ENCODE measurements around the gene EDARADD. TPM values are rescaled to one million over a fixed set of nuclear protein-coding genes. Genes with fewer than 3 reads are reported as not detected.
"Not testable (repeated sequence)": the region's sequence is repeated elsewhere in the genome, so short reads cannot be mapped to it uniquely, and the experiment has no call there.

The EDARADD gene
- total RNA-seq, 1 experiment from 2014 or later, result 0.91 TPM

DNA sequence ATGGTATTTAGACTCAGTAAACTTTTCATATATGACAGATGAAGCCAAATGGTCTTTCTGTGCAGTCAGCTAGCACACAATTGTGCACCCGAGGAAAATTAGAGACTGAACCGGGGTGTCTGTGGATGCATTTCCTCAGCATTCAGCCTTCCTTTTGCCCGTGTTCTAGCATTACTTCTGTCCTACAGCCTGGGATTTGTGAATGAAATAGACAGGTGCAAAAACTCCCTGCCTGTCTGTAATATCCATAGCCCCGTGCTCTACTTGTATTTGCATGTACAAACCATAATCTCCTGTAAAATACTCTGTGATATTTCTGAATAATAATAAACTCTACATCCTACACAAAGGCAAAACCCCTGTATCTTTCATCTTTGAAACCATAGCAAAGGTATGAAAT lies 64.9 kb downstream of the EDARADD start:
- TF ChIP-seq, protein P1, sequence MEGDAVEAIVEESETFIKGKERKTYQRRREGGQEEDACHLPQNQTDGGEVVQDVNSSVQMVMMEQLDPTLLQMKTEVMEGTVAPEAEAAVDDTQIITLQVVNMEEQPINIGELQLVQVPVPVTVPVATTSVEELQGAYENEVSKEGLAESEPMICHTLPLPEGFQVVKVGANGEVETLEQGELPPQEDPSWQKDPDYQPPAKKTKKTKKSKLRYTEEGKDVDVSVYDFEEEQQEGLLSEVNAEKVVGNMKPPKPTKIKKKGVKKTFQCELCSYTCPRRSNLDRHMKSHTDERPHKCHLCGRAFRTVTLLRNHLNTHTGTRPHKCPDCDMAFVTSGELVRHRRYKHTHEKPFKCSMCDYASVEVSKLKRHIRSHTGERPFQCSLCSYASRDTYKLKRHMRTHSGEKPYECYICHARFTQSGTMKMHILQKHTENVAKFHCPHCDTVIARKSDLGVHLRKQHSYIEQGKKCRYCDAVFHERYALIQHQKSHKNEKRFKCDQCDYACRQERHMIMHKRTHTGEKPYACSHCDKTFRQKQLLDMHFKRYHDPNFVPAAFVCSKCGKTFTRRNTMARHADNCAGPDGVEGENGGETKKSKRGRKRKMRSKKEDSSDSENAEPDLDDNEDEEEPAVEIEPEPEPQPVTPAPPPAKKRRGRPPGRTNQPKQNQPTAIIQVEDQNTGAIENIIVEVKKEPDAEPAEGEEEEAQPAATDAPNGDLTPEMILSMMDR (conservative IDR thresholded peaks at IDR 0.05; ENCODE audit: low read depth, low read length), result no peak
- TF ChIP-seq EZH2 (IDR thresholded peaks at IDR 0.05; ENCODE audit: low read length, unreplicated experiment) (no peak), EZH2phosphoT487 (IDR thresholded peaks at IDR 0.05; ENCODE audit: borderline replicate concordance, low read length) (no peak)
- no peak for DNase-seq
- H3K9me2 ChIP-seq (replicated peaks; ENCODE audit: low read length), result no peaks in the 10 kb centered on the region
- ATAC-seq, result no peak
- no peak overlapping the region for H3K27ac ChIP-seq (ENCODE audit: low read length)
- H3K36me3 ChIP-seq (ENCODE audit: low read depth, low read length), result no peaks in the 10 kb centered on the region
- H3F3A ChIP-seq (ENCODE audit: low read length, unreplicated experiment), result no peaks in the 10 kb centered on the region
- H3K9ac ChIP-seq (ENCODE audit: low read length), result no peak overlapping the region
- no peak overlapping the region for H3K4me2 ChIP-seq (ENCODE audit: low read length)
- H4K20me1 ChIP-seq (ENCODE audit: low read length), result no peaks in the 10 kb centered on the region
- BruUV-seq (replicated peaks), result no TSS peak
- intact Hi-C loops (cut with micrococcal nuclease), result no loop called here
- ChIA-PET POLR2A (ENCODE audit: unreplicated experiment) (no interaction called here), CTCF (no interaction called here)
- no peaks in the 10 kb centered on the region for H3K4me1 ChIP-seq (ENCODE audit: insufficient read depth, low read length)
- no peak overlapping the region for H3K4me3 ChIP-seq (ENCODE audit: low read length)
- no peak overlapping the region for H2AFZ ChIP-seq (ENCODE audit: low read length)
- H3K79me2 ChIP-seq (ENCODE audit: low read length), result no peaks in the 10 kb centered on the region
- H3K27me3 ChIP-seq (ENCODE audit: low read length), result peaks cover 7% of the 10 kb centered on the region
- no peaks in the 10 kb centered on the region for H3K9me3 ChIP-seq (ENCODE audit: low read length)

- DNase-seq (no peak), ATAC-seq (no peak)
- H2AFZ ChIP-seq (ENCODE audit: low read length), result no peak overlapping the region
- H3K9me2 ChIP-seq (replicated peaks; ENCODE audit: low read length), result no peaks in the 10 kb centered on the region
- H3K27ac ChIP-seq (ENCODE audit: low read length), result no peak overlapping the region
- H3K9ac ChIP-seq (ENCODE audit: low read length), result no peak overlapping the region
- peaks cover 7% of the 10 kb centered on the region for H3K27me3 ChIP-seq (ENCODE audit: low read length)
- no peaks in the 10 kb centered on the region for H3K79me2 ChIP-seq (ENCODE audit: low read length)
- no peaks in the 10 kb centered on the region for H3K36me3 ChIP-seq (ENCODE audit: low read depth, low read length)
- peaks cover 2% of the 10 kb centered on the region; the same call in 1 of the 2 replicates for H3K4me1 ChIP-seq (ENCODE audit: insufficient read depth, low read length)
- no peak overlapping the region for H3K4me2 ChIP-seq (ENCODE audit: low read length)
- intact Hi-C loops (cut with micrococcal nuclease), result no loop called here
- CTCF ChIA-PET, result no interaction called here
- BruUV-seq (replicated peaks), result no TSS peak
- TF ChIP-seq EZH2phosphoT487 (IDR thresholded peaks at IDR 0.05; ENCODE audit: borderline replicate concordance, low read length) (no peak), EZH2 (IDR thresholded peaks at IDR 0.05; ENCODE audit: low read length, unreplicated experiment) (no peak)
- TF ChIP-seq, protein P1 (conservative IDR thresholded peaks at IDR 0.05; ENCODE audit: low read depth, low read length), result no peak
- H3F3A ChIP-seq (ENCODE audit: low read length, unreplicated experiment), result no peaks in the 10 kb centered on the region
- POLR2A ChIA-PET (ENCODE audit: unreplicated experiment), result no interaction called here
- H3K9me3 ChIP-seq (ENCODE audit: low read length), result no peaks in the 10 kb centered on the region
- H4K20me1 ChIP-seq (ENCODE audit: low read length), result no peaks in the 10 kb centered on the region
- H3K4me3 ChIP-seq (ENCODE audit: low read length), result no peak overlapping the region
Measured at GRCh38 chr1:236460103-236460502, 66.0 kb downstream of the EDARADD start.

- H3F3A ChIP-seq (ENCODE audit: low read length, unreplicated experiment); H3K27me3 ChIP-seq (ENCODE audit: low read length): not testable (repeated sequence)
Measured at GRCh38 chr1:236464197-236464596, 70.1 kb downstream of the EDARADD start.

More at GRCh38 chr1:236464197-236464596, 70.1 kb downstream of the EDARADD start:
- CTCF ChIA-PET; H3K9me2 ChIP-seq (replicated peaks; ENCODE audit: low read length); H3K9ac ChIP-seq (ENCODE audit: low read length); H3K27ac ChIP-seq (ENCODE audit: low read length); H3K9me3 ChIP-seq (ENCODE audit: low read length); BruUV-seq (replicated peaks); POLR2A ChIA-PET (ENCODE audit: unreplicated experiment); H3K4me3 ChIP-seq (ENCODE audit: low read length); H2AFZ ChIP-seq (ENCODE audit: low read length); H3K79me2 ChIP-seq (ENCODE audit: low read length); DNase-seq; intact Hi-C loops (cut with micrococcal nuclease); H3K36me3 ChIP-seq (ENCODE audit: low read depth, low read length); H4K20me1 ChIP-seq (ENCODE audit: low read length); H3K4me2 ChIP-seq (ENCODE audit: low read length); ATAC-seq; H3K4me1 ChIP-seq (ENCODE audit: insufficient read depth, low read length): not testable (repeated sequence)

Measured in PC-3 (cell line).